Right lobe of liver (tissue), 4 donors: ENCODE measurements around the gene PDZD7.

Experiments
- POLR2A ChIP-seq: fragments of 450-650 bp; IDR thresholded peaks from one replicate; pipeline ENCODE4 v1.6.1; 2017; ENCODE audit warnings: antibody characterized with exemption, mild to moderate bottlenecking
- TF ChIP-seq, protein P1 (sequence below), 4 donors: fragments of 200-600 bp in 3 of 4; fragments of 450-650 bp in 1 of 4; IDR thresholded peaks; one replicate each; pipeline versions ENCODE4 v1.5.1 to v1.8.0; 2016 to 2022; ENCODE audit warnings: antibody characterized with exemption in 4 of 4, mild to moderate bottlenecking in 2 of 4
- donor health status: DM: no; HTN: no; CAD: no.
- donor health status: DM: no; HTN: no; CAD: no.
- donor health status: DM: no; HTN: yes; CAD: no.

DNA sequence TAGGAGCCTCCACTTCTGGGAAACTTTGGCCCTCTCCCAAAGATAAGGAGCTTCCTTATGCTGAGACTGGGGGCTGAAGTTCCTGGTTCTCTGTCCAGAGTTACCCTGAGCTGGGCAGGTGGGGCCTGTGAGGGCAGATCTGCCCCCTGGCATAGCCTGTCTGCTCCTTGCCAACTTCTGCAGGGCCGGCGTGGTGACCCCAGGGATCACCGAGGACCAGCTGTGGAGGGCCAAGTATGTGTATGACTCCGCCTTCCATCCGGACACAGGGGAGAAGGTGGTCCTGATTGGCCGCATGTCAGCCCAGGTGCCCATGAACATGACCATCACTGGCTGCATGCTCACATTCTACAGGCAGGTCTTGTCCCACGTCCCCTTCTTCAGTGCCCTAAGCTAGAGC lies 4.4 kb upstream of the PDZD7 start:
- TF ChIP-seq, protein P1, sequence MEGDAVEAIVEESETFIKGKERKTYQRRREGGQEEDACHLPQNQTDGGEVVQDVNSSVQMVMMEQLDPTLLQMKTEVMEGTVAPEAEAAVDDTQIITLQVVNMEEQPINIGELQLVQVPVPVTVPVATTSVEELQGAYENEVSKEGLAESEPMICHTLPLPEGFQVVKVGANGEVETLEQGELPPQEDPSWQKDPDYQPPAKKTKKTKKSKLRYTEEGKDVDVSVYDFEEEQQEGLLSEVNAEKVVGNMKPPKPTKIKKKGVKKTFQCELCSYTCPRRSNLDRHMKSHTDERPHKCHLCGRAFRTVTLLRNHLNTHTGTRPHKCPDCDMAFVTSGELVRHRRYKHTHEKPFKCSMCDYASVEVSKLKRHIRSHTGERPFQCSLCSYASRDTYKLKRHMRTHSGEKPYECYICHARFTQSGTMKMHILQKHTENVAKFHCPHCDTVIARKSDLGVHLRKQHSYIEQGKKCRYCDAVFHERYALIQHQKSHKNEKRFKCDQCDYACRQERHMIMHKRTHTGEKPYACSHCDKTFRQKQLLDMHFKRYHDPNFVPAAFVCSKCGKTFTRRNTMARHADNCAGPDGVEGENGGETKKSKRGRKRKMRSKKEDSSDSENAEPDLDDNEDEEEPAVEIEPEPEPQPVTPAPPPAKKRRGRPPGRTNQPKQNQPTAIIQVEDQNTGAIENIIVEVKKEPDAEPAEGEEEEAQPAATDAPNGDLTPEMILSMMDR (IDR thresholded peaks at IDR 0.05), result no peak
- no peak for TF ChIP-seq POLR2A
